G401.6 (cell line): ENCODE data around the gene HIF3A.
"Not testable (repeated sequence)": the region's sequence is repeated elsewhere in the genome, so short reads cannot be mapped to it uniquely, and the experiment has no call there.

Source experiments
- FAIRE-seq: peaks from 2 replicates; lab custom pipeline; 2012; peaks lifted over from hg19 to GRCh38; lab: Jason Lieb, UNC

Gene HIF3A

DNA sequence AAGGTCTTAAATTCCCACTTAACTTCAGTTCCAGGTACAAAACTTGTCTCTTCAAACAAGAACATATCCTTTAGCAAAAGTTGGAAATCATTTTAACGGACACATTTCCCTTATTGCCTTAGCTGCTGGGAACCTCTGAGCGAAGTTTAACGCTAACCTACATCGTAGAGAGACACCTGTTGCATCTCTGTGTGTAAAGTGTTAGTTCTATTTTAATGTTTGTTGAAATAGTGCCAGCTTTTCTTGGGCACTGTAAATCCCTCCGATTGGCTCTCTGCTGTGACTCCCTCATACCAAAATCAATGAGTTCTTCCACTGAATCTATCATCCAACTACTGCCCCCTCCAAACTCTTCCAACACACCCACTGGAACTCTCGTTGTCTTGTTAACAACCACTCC, 2.3 kb upstream of the HIF3A start:
- FAIRE-seq: no peak

- no peak for FAIRE-seq
Observed at GRCh38 chr19:46295401-46296201, 1.2 kb upstream of the HIF3A start.

DNA sequence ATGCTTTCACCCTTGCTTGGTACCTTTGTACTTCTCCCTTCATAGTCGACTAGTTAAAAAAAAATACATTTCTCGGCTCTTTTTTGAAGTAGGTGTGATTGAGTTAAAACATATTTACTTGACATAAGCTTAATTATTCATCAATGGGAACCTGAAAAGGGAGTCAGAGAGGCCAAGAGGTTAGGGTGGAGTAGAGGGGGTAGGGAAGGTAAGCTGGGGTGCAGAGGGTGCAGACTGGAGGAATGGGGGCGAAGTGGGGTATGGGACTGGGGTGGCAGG, 701 bp upstream of the HIF3A start:
- no peak for FAIRE-seq

DNA sequence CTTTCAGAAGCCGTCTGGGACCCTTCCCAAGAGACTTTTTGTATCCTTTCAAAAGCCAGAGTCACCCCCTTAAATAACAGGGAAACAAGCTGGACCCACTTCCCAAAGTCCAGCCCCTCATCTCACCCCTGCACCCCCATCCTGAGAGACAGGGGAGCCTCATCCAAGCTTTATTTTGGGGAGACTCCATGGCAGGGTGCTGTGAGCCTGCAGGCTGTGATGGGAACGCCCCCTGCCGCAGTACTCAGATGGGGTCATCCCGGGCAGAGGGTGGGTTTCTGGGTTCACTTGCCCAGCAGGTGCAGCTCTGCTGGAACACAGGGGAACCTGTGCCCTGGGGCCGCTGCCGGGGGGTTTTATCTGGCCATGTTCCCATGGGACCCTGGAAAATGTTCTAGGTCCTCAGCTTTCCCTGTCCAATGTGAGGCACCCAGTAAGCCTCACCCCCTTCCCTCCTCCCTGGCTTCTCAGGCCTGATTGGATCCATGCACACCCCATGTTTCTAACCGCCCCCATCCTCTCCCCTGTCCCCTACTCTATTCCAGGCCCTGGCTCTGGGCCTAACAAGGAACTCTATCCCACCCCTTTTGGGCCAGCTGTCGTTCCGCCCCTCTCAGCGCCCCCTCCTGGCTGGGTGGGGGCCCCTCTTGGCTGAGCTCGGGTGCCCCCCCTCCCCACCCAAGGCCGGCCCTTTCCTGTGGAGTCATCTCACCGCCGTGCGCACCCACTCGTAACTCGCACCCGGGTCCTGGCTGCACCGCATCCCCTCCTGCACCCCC, 1.0 kb downstream of the HIF3A start:
- no peak for FAIRE-seq

DNA sequence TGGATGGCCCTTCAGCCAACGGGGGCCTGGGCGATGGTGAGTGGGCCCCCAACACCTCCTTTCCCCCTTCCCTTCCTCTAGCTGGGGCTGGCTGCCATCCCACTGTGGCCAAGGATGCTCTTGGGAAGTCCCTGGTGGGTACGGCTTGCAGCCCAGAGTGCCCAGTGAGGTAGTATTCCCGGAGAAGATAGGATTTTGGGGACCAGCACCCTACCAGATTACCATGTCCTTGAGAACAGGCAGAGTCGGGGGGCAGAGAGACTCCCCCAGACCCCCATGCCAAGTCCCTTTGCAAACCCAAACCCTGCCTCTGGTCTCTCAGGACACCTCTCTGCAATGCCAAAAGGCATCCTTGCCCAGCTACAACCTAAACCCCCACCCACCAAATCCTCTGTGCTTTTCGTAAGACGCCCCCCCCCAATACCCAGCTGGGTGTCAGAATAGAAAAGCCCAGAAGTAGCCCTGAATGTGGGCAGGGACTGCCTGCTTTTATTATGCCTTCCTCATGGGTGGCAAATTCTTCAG, 1.7 kb downstream of the HIF3A start:
- no peak for FAIRE-seq

DNA sequence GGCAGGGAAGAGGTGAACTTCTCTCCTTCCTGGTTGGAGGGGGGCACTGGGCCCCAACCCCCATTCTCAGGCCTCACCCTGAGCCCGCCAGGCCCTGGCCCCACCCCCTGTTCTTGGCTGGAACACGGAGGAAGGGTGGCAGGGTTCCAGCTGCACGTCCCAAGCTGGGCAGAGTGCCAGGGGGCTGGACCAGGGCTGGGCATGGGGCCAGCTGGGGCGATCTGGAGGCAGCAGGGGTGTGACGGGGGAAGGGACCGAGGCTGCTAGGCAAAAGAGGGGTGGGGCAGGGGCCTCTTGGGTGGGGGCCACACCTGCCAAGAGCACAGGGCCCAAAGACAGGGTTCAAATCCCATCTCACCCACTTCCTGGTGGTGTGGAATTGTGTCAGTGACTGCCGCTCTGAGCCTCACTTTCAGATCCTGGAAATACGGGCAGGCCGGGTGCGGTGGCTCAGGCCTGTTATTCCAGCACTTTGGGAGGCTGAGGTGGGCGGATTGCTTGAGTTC, 2.2 kb downstream of the HIF3A start:
- FAIRE-seq: no peak

DNA sequence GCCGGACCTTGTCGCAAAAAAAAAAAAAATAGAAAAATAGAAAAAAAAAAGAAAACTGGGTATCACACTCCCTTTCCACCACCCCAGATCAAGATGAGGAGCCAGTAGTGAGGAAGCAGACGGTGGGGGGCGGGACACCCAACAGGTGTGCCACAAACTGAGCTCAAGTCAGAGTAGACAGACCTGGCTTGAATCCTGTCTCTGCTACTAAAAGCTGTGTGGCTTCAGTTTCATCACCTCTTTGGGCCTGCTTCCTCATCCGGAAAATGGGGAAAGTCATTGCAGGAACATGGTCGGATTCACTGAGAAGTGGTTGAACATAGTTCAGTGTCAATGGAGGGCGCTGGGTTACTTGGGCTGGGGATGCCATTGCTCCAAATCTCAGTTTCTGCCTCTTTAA, 2.9 kb downstream of the HIF3A start:
- no peak for FAIRE-seq

- no peak for FAIRE-seq
Observed at GRCh38 chr19:46303322-46303690, 6.5 kb downstream of the HIF3A start.

DNA sequence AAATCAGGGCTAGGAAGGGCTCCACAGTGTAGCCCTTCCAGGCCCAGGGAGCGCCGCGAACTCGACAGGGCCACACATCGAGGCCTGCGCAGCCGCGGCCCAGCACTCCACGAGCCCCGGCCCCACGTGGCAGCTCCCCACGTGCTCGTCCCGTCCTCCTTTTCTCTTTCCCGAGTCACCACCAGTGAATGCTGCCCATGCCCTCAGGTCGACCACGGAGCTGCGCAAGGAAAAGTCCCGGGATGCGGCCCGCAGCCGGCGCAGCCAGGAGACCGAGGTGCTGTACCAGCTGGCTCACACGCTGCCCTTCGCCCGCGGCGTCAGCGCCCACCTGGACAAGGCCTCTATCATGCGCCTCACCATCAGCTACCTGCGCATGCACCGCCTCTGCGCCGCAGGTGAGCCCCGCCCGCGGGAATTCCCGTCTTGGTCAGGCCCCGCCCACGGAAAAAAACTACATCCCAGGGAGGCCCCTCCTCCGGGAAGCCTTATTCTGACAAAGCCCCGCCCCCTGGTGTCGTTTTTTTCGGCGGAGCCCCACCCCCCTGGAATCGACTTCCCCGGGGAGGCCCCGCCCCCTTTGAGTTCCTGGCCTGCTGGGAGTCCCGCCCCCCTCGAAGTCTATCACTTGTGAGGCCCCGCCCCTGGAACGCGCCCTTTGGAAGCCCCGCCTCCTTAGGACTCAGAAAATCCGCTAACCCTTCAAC, 7.0 kb downstream of the HIF3A start:
- FAIRE-seq: no peak

- no peak for FAIRE-seq
Observed at GRCh38 chr19:46306501-46306900, 9.7 kb downstream of the HIF3A start.

DNA sequence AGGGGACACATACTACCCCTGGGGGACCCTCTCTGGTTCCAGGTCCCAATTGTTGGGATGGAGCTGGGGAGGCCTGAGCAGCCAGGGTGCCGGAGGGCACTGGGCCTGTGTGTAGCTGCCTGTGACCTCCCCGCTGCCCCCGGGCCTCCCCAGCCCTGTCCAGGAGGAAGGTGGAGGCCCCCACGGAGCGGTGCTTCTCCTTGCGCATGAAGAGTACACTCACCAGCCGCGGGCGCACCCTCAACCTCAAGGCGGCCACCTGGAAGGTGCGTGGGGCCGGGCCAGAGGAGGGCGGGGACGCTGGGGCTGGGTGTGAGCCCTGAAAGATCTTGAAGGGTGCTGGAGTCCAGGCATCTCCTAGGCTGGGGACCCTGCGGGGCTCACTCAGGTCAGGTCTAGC, 11.7 kb downstream of the HIF3A start:
- FAIRE-seq: no peak

DNA sequence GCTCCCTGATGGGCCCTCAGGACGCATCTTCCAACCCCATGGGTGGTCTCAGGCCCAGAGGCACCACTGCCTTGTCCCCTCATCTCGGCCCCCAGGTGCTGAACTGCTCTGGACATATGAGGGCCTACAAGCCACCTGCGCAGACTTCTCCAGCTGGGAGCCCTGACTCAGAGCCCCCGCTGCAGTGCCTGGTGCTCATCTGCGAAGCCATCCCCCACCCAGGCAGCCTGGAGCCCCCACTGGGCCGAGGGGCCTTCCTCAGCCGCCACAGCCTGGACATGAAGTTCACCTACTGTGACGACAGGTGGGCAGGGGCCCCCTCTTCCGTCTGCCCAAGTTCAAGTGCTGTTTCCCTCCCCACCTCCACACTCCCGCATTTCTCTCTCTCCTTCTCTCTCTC, 12.2 kb downstream of the HIF3A start:
- FAIRE-seq: no peak

DNA sequence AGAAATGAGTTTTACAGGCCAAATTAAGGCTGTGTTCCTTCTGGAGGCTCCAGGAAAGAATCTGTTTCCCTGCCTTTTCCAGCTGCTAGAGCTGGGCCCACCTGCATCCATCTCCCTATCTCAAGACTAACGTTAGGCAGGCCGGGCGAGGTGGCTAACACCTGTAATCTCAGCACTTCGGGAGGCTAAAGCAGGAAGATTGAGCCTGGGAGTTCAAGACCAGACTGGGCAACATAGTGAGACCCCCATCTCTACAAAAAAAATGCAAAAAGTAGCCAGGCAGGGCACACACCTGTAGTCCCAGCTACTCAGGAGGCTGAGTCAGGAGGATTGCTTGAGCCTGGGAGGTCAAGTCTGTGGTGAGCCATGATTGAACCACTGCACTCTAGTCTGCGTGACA, 14.6 kb downstream of the HIF3A start:
- FAIRE-seq: no peak

- FAIRE-seq: not testable (repeated sequence)
Observed at GRCh38 chr19:46313540-46314469, 17.0 kb downstream of the HIF3A start.

GRCh38 chr19:46317339-46317738, 20.5 kb downstream of the HIF3A start:
- FAIRE-seq: no peak

- FAIRE-seq: no peak
Observed at GRCh38 chr19:46319613-46320012, 22.8 kb downstream of the HIF3A start.

- FAIRE-seq: no peak
Observed at GRCh38 chr19:46320559-46320958, 23.7 kb downstream of the HIF3A start.

DNA sequence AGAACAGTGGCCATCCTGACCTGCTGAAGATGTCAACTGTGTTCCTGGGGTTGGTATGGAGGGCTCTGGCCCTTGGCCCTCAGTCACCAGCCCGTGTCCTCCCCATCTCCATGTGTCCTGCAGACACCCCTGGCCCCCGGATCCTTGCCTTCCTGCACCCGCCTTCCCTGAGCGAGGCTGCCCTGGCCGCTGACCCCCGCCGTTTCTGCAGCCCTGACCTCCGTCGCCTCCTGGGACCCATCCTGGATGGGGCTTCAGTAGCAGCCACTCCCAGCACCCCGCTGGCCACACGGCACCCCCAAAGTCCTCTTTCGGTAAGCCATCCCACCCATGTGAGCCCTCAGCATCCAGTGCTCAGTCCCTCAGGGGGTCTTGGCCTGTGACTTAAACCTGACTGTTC, 24.8 kb downstream of the HIF3A start:
- no peak for FAIRE-seq

DNA sequence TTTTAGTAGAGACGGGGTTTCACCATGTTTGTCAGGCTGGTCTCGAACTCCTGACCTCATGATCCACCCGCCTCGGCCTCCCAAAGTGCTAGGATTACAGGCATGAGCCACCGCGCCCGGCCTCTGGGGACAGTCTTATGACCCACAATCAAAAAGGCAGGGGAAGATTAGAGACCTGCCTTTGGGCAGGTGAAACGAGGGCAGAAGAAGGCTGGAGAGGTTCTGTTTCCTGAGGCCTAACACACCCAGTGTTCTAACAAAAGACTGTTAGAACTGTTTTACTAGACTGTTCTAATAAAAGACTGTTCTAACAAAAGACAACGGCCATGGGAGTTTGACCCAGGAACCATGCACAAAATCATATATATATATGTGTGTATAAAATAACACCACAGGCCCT, 26.4 kb downstream of the HIF3A start:
- FAIRE-seq: not testable (repeated sequence)

DNA sequence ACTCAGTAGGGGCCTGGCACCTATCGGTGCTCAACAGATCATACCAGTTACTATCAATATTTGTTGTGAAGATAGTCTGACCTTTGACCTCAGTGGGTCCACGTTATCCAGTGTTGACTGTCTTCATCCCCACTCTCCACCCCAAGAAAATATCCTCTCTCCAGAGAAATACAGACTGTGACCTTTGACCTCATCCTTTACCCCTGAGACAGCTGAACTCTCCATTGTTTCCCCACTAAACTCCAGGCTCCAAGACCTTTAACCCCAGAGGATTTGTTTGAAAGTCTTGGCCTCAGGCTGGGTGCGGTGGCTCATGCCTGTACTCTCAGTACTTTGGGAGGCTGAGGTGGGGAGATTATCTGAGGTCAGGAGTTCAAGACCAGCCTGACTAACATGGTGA, 27.4 kb downstream of the HIF3A start:
- no peak for FAIRE-seq

GRCh38 chr19:46326608-46327007, 29.8 kb downstream of the HIF3A start:
- no peak for FAIRE-seq

DNA sequence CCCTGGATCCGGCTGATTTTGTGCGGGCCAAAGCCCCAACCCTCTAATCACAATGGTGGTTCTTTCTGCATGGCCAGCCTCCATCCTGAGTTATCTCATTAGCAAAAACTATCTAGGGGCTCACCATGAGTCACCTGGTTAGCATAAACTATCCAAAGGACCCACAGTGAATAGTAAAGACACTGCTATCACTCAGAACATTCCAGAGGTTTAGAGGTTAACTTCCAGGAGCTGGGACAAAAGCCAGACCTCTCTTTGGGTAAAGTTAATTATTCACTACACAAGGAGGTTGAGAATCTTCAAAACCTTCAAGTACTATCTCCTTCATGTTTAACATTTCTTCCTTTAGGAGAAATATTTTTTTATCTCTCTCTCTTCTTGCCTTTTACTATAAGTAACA, 31.2 kb downstream of the HIF3A start:
- FAIRE-seq: no peak
